GM18873 (cell line): ENCODE data around the gene ANK2.

ENCODE experiments used
- ATAC-seq: cut with Tn5 transposase; IDR thresholded peaks from one replicate; pipeline ENCODE4 v1.9.1; 2021; ENCODE audit warnings: mild to moderate bottlenecking, moderate library complexity, moderate number of reproducible peaks; ENCODE audit not compliant: unreplicated experiment, low FRiP score

Gene ANK2

GRCh38 chr4:113420938-113421337, 371.5 kb downstream of the ANK2 start:
- ATAC-seq, result no peak

- ATAC-seq, result no peak
These were observed 374.2 kb downstream of the ANK2 start for GRCh38 chr4:113423631-113424030.

GRCh38 chr4:113433116-113433515, 383.7 kb downstream of the ANK2 start:
- ATAC-seq, result no peak
